ENCODE data around the gene SDK1.

DNA sequence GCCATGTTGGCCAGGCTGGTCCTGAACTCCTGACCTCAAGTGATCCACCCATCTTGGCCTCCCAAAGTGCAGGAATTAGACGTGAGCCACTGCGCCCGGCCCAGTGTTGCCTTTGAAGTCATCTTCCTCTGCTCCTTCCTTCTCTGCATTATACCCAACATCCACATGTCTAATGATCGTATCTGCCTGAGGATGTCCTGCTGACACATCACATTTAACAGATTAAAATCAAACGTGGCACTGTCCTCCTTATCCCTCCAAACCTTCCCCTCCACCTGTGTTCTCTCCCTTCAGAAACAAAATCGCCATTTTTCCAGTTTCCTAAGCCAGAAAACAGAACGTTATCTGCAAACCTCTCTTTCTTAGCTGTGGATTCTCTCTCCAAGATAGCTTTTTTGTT, 8.4 kb upstream of the SDK1 start:
- TF ChIP-seq, protein P1, sequence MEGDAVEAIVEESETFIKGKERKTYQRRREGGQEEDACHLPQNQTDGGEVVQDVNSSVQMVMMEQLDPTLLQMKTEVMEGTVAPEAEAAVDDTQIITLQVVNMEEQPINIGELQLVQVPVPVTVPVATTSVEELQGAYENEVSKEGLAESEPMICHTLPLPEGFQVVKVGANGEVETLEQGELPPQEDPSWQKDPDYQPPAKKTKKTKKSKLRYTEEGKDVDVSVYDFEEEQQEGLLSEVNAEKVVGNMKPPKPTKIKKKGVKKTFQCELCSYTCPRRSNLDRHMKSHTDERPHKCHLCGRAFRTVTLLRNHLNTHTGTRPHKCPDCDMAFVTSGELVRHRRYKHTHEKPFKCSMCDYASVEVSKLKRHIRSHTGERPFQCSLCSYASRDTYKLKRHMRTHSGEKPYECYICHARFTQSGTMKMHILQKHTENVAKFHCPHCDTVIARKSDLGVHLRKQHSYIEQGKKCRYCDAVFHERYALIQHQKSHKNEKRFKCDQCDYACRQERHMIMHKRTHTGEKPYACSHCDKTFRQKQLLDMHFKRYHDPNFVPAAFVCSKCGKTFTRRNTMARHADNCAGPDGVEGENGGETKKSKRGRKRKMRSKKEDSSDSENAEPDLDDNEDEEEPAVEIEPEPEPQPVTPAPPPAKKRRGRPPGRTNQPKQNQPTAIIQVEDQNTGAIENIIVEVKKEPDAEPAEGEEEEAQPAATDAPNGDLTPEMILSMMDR (IDR thresholded peaks at IDR 0.05; ENCODE audit: low read depth, low read length), result no peak
- no peak for TF ChIP-seq POLR2A (IDR thresholded peaks at IDR 0.05; ENCODE audit: extremely low read depth, insufficient read length)
- no peak for TF ChIP-seq MYC (IDR thresholded peaks at IDR 0.05; ENCODE audit: low read depth, low read length)
- TF ChIP-seq, protein P2, sequence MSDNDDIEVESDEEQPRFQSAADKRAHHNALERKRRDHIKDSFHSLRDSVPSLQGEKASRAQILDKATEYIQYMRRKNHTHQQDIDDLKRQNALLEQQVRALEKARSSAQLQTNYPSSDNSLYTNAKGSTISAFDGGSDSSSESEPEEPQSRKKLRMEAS (IDR thresholded peaks at IDR 0.05; ENCODE audit: low read depth, low read length), result no peak

All from NB4 (cell line).